Measurements from ENCODE around the gene NFU1.

NFU1 gene

GRCh38 chr2:69436938-69437750 lies at the start of gene NFU1:
TSS of gene NFU1 (minus strand) at chr2:69437435. CDS start at chr2:69437422, 13 bp downstream.
- DNase-seq: peak; percentile 51 to 97 (median 90)

DNA sequence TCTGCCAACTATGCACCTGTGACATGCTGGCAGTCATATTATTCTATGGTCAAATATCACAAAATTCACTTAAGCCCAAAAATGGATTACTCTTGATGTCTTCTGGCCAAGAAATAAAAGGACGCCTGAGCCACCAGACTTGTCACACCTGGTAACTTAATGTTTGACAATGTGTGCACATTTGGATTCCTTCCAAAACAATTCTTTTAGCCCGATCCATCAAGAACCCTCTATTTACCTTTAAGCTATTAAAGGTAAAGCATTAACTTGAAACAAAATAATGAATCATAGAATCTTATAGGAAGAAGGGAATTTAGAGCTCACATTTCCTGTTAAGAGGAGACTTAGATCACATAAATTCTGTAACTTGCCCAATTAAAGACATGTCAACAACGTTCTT lies 46.5 kb upstream of the NFU1 start:
- no peak for DNase-seq

- no peak for DNase-seq
These were observed 45.8 kb upstream of the NFU1 start for GRCh38 chr2:69483024-69483423.

DNA sequence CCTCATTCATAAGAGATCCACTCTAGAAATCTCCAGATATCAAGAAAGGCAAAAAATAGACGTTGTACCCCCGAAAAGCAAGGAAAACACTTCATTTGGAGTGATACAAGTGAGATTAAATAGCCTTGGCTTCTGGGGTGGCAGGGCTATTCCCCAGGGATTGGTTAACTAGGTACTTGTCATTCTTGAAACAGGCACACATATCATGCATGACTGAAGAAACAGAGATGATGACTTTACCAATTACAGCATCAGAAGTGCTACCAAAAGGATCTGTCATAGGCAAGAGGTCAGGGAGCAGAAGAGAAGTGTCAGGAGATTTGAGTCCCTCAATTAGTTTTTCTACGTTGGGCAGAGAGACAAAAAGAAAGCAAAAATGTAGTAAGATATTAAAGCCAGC lies 45.2 kb upstream of the NFU1 start:
- DNase-seq: no peak

GRCh38 chr2:69481421-69481820 lies 44.2 kb upstream of the NFU1 start:
- no peak for DNase-seq

- DNase-seq: no peak
These were observed 40.4 kb upstream of the NFU1 start for GRCh38 chr2:69477627-69478026.

GRCh38 chr2:69474688-69475087 lies 37.5 kb upstream of the NFU1 start:
- DNase-seq: no peak

DNA sequence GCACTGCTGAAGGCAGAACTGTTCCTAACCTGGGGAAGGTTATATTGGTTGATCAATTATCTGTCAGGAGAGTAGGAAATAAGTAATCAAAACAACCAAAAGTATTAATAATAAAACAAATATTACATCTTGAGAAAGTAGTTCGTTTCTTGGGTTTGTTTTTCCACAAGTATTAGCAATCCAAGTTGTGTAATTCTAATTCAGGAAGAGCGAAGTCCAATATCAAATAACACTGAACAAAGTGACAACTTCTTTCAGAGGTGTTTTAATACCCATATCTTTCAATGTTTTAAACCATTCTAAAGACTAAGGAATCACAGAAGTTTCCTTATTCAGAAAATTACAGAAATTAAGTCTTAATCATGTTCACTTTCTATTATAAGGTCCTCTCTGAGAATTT lies 34.6 kb upstream of the NFU1 start:
- DNase-seq: no peak

DNA sequence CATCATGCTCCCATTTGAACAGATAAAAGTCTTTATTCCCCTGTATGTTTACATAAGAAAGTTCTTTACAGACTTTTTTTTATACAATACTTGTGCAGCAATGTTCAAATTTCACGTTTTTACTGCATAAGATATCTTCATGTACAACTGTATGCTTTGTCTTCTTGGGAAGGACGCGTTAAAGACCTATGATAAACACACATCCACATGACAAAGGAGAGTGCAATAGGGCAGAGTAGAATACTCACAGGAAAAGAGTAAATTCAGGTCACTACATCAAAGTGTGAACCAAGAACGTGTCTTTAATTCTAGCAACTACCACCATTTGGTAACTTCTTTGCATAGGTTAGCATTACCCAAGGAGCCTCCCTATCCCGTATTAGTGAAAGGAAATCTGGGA lies 33.7 kb upstream of the NFU1 start:
- DNase-seq: no peak

GRCh38 chr2:69469784-69470183 lies 32.5 kb upstream of the NFU1 start:
- no peak for DNase-seq

DNA sequence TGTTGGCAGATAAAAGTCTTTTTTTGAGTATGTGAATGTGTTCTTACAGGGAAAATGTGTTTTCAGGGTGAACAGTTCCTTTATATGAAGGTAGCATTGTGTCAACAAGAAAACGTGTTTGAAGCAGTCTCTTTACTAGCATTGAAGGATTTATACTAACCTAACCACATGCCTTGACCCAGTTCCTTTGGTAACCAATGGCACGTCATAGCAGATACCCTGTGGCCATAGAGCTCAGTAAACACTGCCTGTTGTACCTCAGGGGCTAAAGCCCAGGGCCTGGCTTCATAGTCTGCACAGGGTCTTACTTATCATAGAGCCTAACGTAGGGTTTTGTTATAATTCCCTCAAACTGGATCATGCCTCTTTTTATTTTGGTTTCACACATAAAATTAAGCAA lies 32.1 kb upstream of the NFU1 start:
- no peak for DNase-seq

- DNase-seq: no peak
These were observed 29.5 kb upstream of the NFU1 start for GRCh38 chr2:69466728-69467127.

GRCh38 chr2:69465513-69466456 lies 28.6 kb upstream of the NFU1 start:
- no peak for DNase-seq

DNA sequence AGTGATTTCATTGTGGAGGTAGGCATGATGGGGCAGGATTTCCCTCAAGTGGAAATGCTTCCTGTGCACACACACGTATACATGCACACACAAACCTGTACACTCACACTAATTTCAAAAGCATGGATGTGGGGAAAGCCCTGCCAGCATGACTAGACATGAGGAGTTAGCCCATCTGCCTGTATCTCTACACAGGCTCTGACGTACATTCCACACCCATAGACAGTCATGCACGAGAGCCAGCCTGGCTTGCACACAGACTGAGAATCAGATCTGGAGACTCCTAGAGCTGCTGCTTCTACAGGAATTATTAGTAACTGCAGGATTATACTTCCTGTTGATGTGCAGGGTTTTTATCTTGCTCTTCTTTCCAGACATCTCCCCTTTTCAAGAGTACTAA lies 27.3 kb upstream of the NFU1 start:
- DNase-seq: no peak

GRCh38 chr2:69462780-69463179 lies 25.5 kb upstream of the NFU1 start:
- DNase-seq: no peak

GRCh38 chr2:69461404-69461803 lies 24.2 kb upstream of the NFU1 start:
- DNase-seq: no peak

GRCh38 chr2:69459936-69460335 lies 22.7 kb upstream of the NFU1 start:
- no peak for DNase-seq

- DNase-seq: no peak
These were observed 19.8 kb upstream of the NFU1 start for GRCh38 chr2:69456950-69457445.

GRCh38 chr2:69456154-69456553 lies 18.9 kb upstream of the NFU1 start:
- DNase-seq: no peak

DNA sequence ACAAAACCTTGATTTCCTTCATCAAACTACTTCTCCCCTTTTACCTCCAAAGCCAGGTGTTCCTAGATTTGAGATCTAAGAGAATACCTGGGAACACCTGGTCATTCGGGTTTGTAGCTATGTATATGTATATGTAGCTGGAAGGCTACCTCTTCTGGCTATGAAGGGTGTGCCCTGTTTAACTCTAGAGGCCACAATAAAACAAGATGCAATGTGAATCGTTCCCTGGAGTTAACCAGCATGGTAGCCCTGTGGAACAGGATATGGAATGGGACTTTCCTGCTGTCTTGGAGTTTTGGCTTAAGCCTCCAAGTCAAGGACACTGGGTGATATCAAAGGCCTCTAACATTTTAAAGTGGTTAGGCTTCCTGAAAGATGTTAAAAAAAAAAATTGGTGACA lies 17.7 kb upstream of the NFU1 start:
- no peak for DNase-seq

DNA sequence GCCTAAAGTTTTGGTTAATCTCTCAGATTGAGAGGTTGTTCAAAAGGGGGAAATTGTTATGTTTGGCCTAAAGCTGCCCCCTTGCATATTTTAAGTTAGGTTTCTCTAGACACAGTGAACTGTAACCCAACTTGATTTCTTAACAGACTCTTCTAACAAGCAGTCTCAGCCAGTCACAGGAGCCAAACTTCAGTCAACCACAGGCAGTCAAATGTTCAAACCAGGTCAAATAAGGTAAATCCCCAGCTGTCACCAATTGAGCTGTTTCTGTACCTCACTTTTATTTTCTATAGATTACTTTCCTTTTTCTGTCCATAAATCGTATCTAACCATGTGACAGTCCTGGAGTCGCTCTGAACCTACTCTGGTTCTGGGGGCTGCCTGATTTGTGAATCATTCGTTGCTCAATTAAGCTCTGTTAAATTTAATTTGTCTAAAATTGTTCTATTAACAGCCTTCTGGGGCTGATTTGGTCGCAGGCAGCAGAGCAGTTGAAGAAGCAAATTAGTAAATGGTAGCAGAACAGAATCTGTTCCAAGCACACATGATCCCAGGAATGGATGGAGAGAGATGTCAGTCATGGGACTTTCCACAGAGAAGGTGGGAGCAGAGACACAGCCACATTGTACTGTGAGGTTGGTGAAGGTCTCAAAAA lies 16.4 kb upstream of the NFU1 start:
- DNase-seq: no peak

DNA sequence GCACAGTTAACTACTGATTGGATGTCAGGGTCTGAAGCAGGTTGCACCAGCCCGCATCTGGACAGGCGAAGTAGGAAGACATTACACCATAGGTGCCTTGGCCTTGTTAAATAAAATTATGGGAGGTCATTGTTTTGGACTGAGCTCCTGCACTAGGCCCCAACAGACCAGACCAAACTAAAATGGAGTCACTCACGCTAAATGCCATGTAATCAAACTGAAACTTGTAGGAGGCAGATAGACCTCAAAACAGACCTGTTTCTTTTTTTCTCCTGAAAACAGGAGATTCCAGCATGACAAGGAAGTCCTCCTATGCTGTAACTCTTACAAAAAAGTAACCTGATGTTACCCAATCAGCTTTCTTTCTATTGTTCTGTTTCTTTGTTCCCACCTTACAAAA lies 15.5 kb upstream of the NFU1 start:
- no peak for DNase-seq

Measured in C1 segment of cervical spinal cord (tissue), 14 donors.